SK-N-SH treated with all-trans-retinoic acid at 6 μM for 48 hours (cell line): ENCODE measurements around the gene LRP3.

ENCODE experiments used
- ATAC-seq: fragments of 200-7000 bp; cut with Tn5 transposase; 3 replicates; pipeline ENCODE4 v1.9.1; 2020; ENCODE audit warnings: mild to moderate bottlenecking, moderate library complexity
- ARNTL ChIP-seq: fragments of 450-650 bp; formaldehyde crosslinking; IDR thresholded peaks from 2 replicates; pipeline ENCODE4 v1.5.0; 2020; ENCODE audit warnings: low read depth, mild to moderate bottlenecking, moderate library complexity, borderline replicate concordance
- BACH2 ChIP-seq: fragments of 250-450 bp; sonication (Bioruptor Pico); IDR thresholded peaks from 2 replicates; pipeline ENCODE4 v1.9.0; 2021; ENCODE audit warnings: mild to moderate bottlenecking, borderline replicate concordance
- CREB5 ChIP-seq: fragments of 250-450 bp; sonication (Bioruptor Pico); IDR thresholded peaks from 2 replicates; pipeline ENCODE4 v1.5.1; 2020; ENCODE audit warnings: low read depth, mild to moderate bottlenecking, moderate library complexity
- ESRRG ChIP-seq: fragments of 250-450 bp; sonication (Bioruptor Pico); IDR thresholded peaks from 2 replicates; pipeline ENCODE4 v1.6.1; 2021; ENCODE audit warnings: mild to moderate bottlenecking
- ISL1 ChIP-seq: fragments of 250-450 bp; sonication (Bioruptor Pico); IDR thresholded peaks from 2 replicates; pipeline ENCODE4 v2.1.2; 2022; ENCODE audit warnings: mild to moderate bottlenecking, moderate library complexity
- OSR1 ChIP-seq: fragments of 250-450 bp; sonication (Bioruptor Pico); IDR thresholded peaks from 2 replicates; pipeline ENCODE4 v1.8.0; 2022; ENCODE audit warnings: moderate library complexity, mild to moderate bottlenecking, inconsistent platforms
- PPARA ChIP-seq: fragments of 250-450 bp; sonication (Bioruptor Pico); IDR thresholded peaks from 2 replicates; pipeline ENCODE4 v1.5.0; 2020; ENCODE audit warnings: mild to moderate bottlenecking, borderline replicate concordance
- RARB ChIP-seq: fragments of 250-450 bp; sonication (Bioruptor Pico); IDR thresholded peaks from 2 replicates; pipeline ENCODE4 v1.8.0; 2021; ENCODE audit warnings: mild to moderate bottlenecking, moderate library complexity
- SNAI2 ChIP-seq: fragments of 250-450 bp; sonication (Bioruptor Pico); IDR thresholded peaks from 2 replicates; pipeline ENCODE4 v1.5.0; 2020; ENCODE audit warnings: mild to moderate bottlenecking, moderate library complexity
- TCF4 ChIP-seq: fragments of 250-450 bp; sonication (Bioruptor Pico); IDR thresholded peaks from 2 replicates; pipeline ENCODE4 v1.8.0; 2021; ENCODE audit warnings: mild to moderate bottlenecking, moderate library complexity, borderline replicate concordance
- TSHZ2 ChIP-seq: fragments of 250-450 bp; sonication (Bioruptor Pico); IDR thresholded peaks from 2 replicates; pipeline ENCODE4 v1.5.0; 2020; ENCODE audit warnings: mild to moderate bottlenecking, moderate library complexity
- ZNF565 ChIP-seq: fragments of 450-650 bp; formaldehyde crosslinking; conservative IDR thresholded peaks from 2 replicates; pipeline ENCODE4 v1.5.0; 2020; ENCODE audit warnings: low read depth, mild to moderate bottlenecking, moderate library complexity
- ZNF70 ChIP-seq: fragments of 450-650 bp; formaldehyde crosslinking; IDR thresholded peaks from 2 replicates; pipeline ENCODE4 v1.5.0; 2020; ENCODE audit warnings: mild to moderate bottlenecking, moderate library complexity
- ZNF8 ChIP-seq: fragments of 450-650 bp; formaldehyde crosslinking; IDR thresholded peaks from 2 replicates; pipeline ENCODE4 v1.5.0; 2020; ENCODE audit warnings: mild to moderate bottlenecking, moderate library complexity
- TF ChIP-seq, protein P1 (sequence below): fragments of 250-450 bp; sonication (Bioruptor Pico); IDR thresholded peaks from 2 replicates; pipeline ENCODE4 v1.8.0; 2020; ENCODE audit warnings: mild to moderate bottlenecking, moderate library complexity, borderline replicate concordance
- TF ChIP-seq, protein P2 (sequence below): fragments of 250-450 bp; sonication (Bioruptor Pico); IDR thresholded peaks from 2 replicates; pipeline ENCODE4 v1.5.1; 2021; ENCODE audit warnings: mild to moderate bottlenecking, moderate library complexity

LRP3 gene

GRCh38 chr19:33254245-33254824 is 60.2 kb downstream of the LRP3 start:
- no peak for TF ChIP-seq ESRRG (CRISPR knock-in tag)
- TF ChIP-seq ISL1 (CRISPR knock-in tag), result no peak
- no peak for ATAC-seq

DNA sequence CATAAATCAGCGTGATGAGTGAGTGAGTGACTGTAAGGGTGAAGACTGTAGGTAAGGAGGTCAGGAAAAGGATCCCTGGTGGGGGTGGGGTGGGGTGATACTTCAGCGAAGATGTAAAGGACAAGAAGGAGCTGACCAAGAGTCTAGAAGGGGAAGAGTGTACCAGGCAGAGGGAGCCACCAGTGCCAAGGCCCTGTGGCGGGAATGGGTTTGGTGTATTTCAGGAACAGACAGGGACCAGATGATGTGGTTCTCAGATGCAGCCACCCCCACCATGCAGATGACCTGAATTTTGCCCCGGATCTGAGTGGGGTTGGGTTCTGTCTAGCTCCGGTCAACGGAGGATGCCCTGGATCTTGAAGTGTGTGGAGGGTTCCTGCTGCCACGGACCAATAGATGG is 61.7 kb downstream of the LRP3 start:
- TF ChIP-seq OSR1 (no peak), ZNF8 (CRISPR knock-in tag) (no peak), ISL1 (CRISPR knock-in tag) (no peak), BACH2 (CRISPR knock-in tag) (no peak), TSHZ2 (no peak), TCF4 (CRISPR knock-in tag) (no peak), RARB (CRISPR knock-in tag) (no peak), CREB5 (no peak)
- TF ChIP-seq, protein P1, sequence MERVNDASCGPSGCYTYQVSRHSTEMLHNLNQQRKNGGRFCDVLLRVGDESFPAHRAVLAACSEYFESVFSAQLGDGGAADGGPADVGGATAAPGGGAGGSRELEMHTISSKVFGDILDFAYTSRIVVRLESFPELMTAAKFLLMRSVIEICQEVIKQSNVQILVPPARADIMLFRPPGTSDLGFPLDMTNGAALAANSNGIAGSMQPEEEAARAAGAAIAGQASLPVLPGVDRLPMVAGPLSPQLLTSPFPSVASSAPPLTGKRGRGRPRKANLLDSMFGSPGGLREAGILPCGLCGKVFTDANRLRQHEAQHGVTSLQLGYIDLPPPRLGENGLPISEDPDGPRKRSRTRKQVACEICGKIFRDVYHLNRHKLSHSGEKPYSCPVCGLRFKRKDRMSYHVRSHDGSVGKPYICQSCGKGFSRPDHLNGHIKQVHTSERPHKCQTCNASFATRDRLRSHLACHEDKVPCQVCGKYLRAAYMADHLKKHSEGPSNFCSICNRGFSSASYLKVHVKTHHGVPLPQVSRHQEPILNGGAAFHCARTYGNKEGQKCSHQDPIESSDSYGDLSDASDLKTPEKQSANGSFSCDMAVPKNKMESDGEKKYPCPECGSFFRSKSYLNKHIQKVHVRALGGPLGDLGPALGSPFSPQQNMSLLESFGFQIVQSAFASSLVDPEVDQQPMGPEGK (CRISPR knock-in tag), result no peak
- TF ChIP-seq, all 23 proteins: peak for 0
- no peak for ATAC-seq

DNA sequence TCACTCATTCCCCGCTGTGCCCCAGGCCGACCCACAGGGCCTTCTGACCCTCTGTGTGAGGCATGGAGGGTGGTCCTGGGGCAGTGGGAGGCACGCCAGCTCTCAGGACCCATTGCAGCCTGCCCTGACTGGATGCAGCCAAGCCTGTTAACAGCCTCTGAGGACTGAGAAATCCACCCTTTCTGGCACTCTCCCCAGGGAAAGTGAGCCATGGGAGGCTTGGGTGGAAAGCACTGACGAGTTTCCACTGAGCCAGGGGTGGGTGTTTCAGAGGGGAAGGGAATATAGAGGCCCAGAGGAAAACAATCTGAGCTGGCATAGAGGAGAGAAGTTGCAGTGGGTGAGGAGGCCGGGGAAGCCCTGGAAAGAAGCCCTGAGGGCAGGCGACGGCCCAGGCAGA is 62.1 kb downstream of the LRP3 start:
- ATAC-seq, result no peak
- no peak for TF ChIP-seq SNAI2 (CRISPR knock-in tag)
- TF ChIP-seq ESRRG (CRISPR knock-in tag), result no peak
- TF ChIP-seq, protein P2, sequence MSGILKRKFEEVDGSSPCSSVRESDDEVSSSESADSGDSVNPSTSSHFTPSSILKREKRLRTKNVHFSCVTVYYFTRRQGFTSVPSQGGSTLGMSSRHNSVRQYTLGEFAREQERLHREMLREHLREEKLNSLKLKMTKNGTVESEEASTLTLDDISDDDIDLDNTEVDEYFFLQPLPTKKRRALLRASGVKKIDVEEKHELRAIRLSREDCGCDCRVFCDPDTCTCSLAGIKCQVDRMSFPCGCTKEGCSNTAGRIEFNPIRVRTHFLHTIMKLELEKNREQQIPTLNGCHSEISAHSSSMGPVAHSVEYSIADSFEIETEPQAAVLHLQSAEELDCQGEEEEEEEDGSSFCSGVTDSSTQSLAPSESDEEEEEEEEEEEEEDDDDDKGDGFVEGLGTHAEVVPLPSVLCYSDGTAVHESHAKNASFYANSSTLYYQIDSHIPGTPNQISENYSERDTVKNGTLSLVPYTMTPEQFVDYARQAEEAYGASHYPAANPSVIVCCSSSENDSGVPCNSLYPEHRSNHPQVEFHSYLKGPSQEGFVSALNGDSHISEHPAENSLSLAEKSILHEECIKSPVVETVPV (CRISPR knock-in tag), result no peak
- no peak for TF ChIP-seq ISL1 (CRISPR knock-in tag)
- TF ChIP-seq ZNF8 (CRISPR knock-in tag), result no peak
- TF ChIP-seq TCF4 (CRISPR knock-in tag), result no peak
- TF ChIP-seq, protein P1 (CRISPR knock-in tag), result no peak
- TF ChIP-seq BACH2 (CRISPR knock-in tag), result no peak
- TF ChIP-seq PPARA, result no peak

DNA sequence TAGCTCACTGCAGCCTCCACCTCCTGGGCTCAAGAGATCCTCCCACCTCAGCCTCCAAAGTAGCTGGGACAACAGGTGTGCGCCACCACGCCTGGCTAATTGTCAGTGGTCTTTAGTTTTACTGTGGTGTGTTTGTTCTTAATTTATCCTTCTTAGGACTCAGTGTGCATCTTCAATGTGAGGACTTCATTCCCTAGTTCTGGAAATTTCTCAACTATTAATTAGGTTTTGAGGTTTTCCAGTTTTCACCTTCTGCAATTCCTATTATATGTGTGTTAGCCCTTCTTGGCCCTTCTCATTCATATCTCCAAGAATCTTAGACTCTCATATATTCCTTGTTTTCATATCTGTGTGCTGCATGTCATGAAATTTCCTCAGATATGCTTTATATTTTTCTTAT is 63.7 kb downstream of the LRP3 start:
- no peak for ATAC-seq

More for the DNA sequence above, 63.7 kb downstream of the LRP3 start:
- TF ChIP-seq ZNF70 (no peak), ARNTL (CRISPR knock-in tag) (no peak), TSHZ2 (no peak), ZNF565 (CRISPR knock-in tag) (no peak)
